Right ventricle myocardium inferior (tissue), 1 donor: ENCODE data around the gene HBA1. TPM values are rescaled to one million over a fixed set of nuclear protein-coding genes. Genes with fewer than 3 reads are reported as not detected.
A peak's percentile ranks its signal among the peaks of the same experiment; 100 is the strongest.
"Not testable (repeated sequence)": the region's sequence is repeated elsewhere in the genome, so short reads cannot be mapped to it uniquely, and the experiment has no call there.

Experiments
- ATAC-seq: fragments of 200-7000 bp; cut with Tn5 transposase; one replicate; pipeline ENCODE4 v1.9.1; 2020; ENCODE audit warnings: mild to moderate bottlenecking, moderate library complexity
- DNase-seq: peaks from one replicate; pipeline ENCODE4 v3.0.0; 2021; ENCODE audit errors: missing footprints
- intact Hi-C: fragments of 100-400 bp; cut with DNase I; formaldehyde crosslinking; loops from one replicate; pipeline ENCODE4 v1.11.0; 2022
- long read RNA-seq: library from polyadenylated mRNA; unstranded; transcript quantifications from one replicate; pipeline ENCODE4 v2.0.0, GENCODE V29; 2021
- total RNA-seq: library from RNA; stranded (reverse); fragmentation: NEBNext Ultra II Directional; extraction: Animal tissue kit (Norgen Biotek cat#: 25700); gene quantifications from one replicate; pipeline ENCODE4 v1.2.1, GENCODE V29; 2021
- donor health status: DM: no; HTN: yes; CAD: no; lungs with severe emphysema.

HBA1 gene
- total RNA-seq, result 91.7 TPM
- long read RNA-seq, transcript HBA1-201 (3 exons, 577 nt), result major isoform, 8 of 8 reads
- long read RNA-seq, partial matches to known transcripts, result 0 of 8 reads
- long read RNA-seq, other reads (novel, unspliced or antisense), result 0 of 8 reads

GRCh38 chr16:176477-177382, at the start of gene HBA1:
HBA1 (plus strand) TSS chr16:176680; CDS start chr16:176717, 37 bp downstream.
- intact Hi-C loops, ATAC-seq, DNase-seq: not testable (repeated sequence)

DNA sequence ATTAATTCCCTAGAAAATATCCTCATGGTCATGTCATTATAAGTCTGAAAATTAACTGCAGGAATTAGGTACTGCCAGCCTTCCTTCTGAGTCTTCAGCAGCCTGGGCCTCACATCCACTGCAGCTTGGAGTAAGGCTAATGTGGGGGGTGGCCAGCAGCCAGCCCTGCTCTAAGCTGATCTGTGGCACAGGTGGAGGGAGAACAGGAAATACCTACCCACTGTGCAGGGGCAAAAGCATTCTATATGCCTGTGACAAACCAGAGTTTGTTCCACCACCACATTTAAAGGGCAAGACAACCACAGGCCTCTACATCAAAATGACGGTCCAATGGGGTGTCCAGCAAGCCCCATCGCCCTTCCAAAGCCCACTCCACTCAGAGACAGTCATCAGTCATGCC, 47.4 kb upstream of the HBA1 start:
- intact Hi-C loops, result no loop called here
- ATAC-seq, result no peak
- no peak for DNase-seq

GRCh38 chr16:130533-131173, 45.8 kb upstream of the HBA1 start:
- DNase-seq (no peak), ATAC-seq (no peak)
- intact Hi-C loops, result no loop called here

- intact Hi-C loops, result no loop called here
- no peak for ATAC-seq
- DNase-seq, result no peak
Measured at GRCh38 chr16:132120-132519, 44.4 kb upstream of the HBA1 start.

DNA sequence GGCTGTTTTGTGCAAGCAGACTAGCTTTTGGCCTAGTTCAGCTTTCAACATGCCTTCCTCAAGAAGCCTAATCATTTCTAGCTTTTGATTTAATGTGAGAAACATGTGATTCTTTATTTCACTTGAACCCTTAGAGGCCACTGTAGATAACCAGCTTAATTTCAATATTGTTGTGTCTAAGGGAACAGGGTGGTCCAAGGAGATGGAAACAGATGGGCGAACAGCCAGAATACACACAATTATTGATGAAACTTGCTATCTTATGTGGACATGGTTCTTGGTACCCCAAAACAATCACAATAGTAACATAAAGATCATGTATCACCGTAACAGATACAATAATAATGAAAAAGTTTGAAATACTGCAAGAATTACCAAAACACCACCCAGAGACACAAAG, 42.8 kb upstream of the HBA1 start:
- intact Hi-C loops, result no loop called here

DNA sequence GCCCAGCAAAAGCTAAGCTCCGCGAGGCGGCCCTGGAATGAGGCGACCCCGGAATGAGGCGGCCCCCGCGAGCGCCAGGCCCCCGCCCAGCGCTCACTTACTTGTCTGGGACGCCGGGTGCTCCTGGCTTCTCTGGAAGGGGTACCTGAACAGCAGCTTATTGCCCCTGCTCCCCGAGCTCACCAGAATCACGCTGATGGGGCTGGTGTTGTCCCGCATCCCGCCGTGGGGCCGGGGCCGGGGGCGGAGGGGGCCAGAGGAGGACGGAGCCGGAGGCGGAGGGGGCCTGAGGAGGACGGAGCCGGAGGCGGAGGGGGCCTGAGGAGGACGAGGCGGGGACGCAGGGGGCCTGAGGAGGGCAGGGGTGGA, 38.4 kb upstream of the HBA1 start:
- DNase-seq (no peak), ATAC-seq (peak; percentile 12)
- intact Hi-C loops, result no loop called here

More for the DNA sequence above, 42.8 kb upstream of the HBA1 start:
- ATAC-seq, result no peak
- no peak for DNase-seq

- intact Hi-C loops, result no loop called here
- ATAC-seq (no peak), DNase-seq (no peak)
Measured at GRCh38 chr16:140175-140857, 36.2 kb upstream of the HBA1 start.

DNA sequence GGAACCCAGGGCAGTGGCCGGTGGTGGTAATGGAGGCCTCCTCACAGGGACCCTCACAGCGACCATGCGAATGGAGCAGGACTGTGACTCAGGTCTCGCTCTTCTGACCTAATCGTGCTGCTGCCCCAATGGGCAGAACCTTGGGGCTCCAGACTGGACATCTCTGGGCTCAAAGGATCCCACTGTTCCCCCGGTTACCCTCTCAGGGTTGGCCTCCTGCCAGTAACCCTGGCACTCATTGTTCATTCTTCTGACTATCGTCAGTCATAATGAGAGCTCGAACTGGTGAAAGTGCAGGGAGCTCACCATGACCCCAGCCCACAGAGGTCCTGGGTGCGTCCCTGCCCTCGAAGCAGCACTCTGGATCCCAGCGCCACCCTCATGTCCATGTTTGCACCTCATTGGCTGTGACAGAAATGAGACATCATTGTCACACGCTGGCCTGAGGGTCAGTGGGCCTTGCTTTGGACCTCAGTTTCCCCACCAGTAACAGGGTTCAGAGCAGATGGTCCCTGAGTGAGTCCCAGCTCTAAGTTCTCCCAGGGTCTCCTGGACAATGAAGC, 34.0 kb upstream of the HBA1 start:
- DNase-seq (no peak), ATAC-seq (no peak)
- intact Hi-C loops, result no loop called here

GRCh38 chr16:143047-143446, 33.4 kb upstream of the HBA1 start:
- ATAC-seq (no peak), DNase-seq (no peak)
- intact Hi-C loops, result no loop called here

GRCh38 chr16:143456-143855, 33.0 kb upstream of the HBA1 start:
- DNase-seq, result no peak
- intact Hi-C loops, result no loop called here
- ATAC-seq, result no peak

GRCh38 chr16:144797-145252, 31.7 kb upstream of the HBA1 start:
- no peak for DNase-seq
- intact Hi-C loops, result no loop called here
- ATAC-seq, result no peak

GRCh38 chr16:146646-147045, 29.8 kb upstream of the HBA1 start:
- no peak for ATAC-seq
- intact Hi-C loops, result no loop called here
- DNase-seq, result no peak

GRCh38 chr16:149024-149660, 27.3 kb upstream of the HBA1 start:
- intact Hi-C loops, result no loop called here
- DNase-seq (no peak), ATAC-seq (no peak)

DNA sequence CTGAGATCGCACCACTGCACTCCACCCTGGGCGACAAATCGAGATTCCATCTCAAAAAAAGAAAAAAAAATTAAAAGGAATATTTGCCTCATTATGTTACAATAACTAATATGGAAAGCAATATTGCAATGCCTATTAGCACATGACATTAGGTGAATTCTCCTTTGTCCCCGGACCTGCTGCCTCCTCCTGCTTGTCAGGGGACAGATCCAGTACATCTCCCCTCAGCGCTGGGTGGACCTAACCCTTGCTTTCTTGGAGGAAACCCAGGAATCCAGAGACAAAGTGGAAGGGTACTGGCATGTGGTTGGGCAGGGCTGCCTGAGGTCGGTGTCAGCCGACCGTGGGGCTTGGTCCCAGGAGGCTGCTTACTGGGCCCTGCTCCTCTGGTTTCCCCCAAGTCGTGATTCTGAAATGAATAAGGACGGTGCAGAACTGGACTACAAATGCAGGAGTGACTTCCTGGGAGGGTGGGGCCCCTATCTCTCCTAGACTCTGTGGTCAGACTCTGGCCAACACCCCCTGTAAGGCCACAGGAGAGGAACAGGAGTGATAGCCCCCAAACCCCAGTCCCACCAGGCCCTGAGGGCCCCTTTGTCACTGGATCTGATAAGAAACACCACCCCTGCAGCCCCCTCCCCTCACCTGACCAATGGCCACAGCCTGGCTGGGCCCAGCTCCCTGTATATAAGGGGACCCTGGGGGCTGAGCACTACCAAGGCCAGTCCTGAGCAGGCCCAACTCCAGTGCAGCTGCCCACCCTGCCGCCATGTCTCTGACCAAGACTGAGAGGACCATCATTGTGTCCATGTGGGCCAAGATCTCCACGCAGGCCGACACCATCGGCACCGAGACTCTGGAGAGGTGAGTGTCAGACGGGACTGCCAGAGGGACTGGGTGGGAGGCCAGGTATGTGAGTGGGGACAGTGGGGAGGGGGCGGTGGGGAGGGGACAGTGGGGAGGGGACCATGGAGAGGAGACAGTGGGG, 24.0 kb upstream of the HBA1 start, which contains the start of gene HBZ:
HBZ (plus strand) TSS at position 504 of the 988 bp plus-strand sequence; CDS start at position 770, 266 bp downstream.
- no peak for DNase-seq
- ATAC-seq, result peak; percentile 8
- intact Hi-C loops, result no loop called here

DNA sequence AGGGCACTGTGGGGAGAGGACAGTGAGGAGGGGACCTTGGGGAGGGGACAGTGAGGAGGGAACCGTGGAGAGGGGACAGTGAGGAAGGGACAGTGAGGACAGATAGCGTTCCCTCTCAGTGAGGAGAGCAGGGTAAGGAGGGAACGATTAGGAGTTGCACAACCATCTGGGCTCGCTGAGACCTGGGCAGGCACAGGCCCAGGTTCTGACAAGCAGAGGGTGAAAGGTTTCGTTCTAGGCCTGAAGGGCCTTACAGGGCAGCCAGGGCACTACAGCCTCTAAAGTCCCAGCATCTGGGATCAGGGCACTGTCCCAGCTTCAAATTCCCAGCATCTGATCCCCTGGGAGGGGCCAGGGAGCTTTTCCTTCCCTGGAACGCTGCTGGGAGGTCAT, 23.4 kb upstream of the HBA1 start:
- ATAC-seq, result peak; percentile 47
- intact Hi-C loops, DNase-seq: not testable (repeated sequence)

DNA sequence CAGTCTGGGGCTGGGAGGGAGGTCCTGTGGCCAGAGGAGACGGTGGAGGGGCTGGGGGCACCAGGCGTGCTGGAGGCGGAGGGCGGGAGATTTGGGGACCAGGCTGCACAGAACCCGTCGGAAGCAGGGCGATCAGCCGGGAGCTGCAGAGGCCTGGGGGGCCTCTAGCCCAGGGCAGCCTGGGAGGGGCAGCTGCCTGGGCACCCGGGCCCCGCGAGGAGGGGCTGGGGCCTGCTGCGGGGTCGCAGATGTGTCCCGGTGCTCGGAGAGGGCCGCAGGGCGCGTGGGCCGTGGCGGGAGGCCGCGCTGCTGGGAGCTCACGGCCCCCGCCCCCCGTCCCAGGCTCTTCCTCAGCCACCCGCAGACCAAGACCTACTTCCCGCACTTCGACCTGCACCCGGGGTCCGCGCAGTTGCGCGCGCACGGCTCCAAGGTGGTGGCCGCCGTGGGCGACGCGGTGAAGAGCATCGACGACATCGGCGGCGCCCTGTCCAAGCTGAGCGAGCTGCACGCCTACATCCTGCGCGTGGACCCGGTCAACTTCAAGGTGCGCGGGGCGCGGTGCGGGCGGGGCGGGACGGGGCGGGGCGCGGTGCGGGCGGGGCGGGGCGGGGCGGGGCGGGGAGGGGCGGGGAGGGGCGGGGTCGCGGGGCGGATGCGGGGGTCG, 22.8 kb upstream of the HBA1 start:
- ATAC-seq, DNase-seq, intact Hi-C loops: not testable (repeated sequence)
